ENCODE measurements around the gene RARG.

GRCh38 chr12:53179687-53180219 is 52.3 kb downstream of the RARG start:
- TF ChIP-seq POLR2AphosphoS5 (IDR thresholded peaks at IDR 0.05; ENCODE audit: insufficient read depth, low read depth, low read length) (no peak), MAX (IDR thresholded peaks at IDR 0.05; ENCODE audit: insufficient read depth, insufficient read length) (no peak), EZH2 (IDR thresholded peaks at IDR 0.05; ENCODE audit: borderline replicate concordance, low read depth, low read length, severe bottlenecking) (no peak), CTCF (IDR thresholded peaks at IDR 0.05; ENCODE audit: extremely low read depth in 1 of 2, insufficient read depth in 1 of 2, low read depth in 1 of 2, low read length in 2 of 2) (no peak)
